CD4-positive, CD25-positive, alpha-beta regulatory T cell (primary cell): Measurements from ENCODE around the gene ZNF430. TPM values are rescaled to one million over a fixed set of nuclear protein-coding genes. Genes with fewer than 3 reads are reported as not detected.

Source experiments
- ATAC-seq, 2 donors: fragments of 150-1000 bp; cut with Tn5 transposase; one replicate each; pipeline ENCODE4 v1.10.0; 2021; ENCODE audit warnings: low read depth in 2 of 2, moderate number of reproducible peaks in 2 of 2, moderate library complexity in 1 of 2
- DNase-seq, 3 donors: peaks; one replicate each; pipeline versions ENCODE4 v3.0.0 to v3.0.0-alpha.2; 2012 to 2022; ENCODE audit warnings: mixed read lengths in 1 of 3
- H3K27ac ChIP-seq: one replicate; pipeline ENCODE4 v1.7.0; 2013; ENCODE audit warnings: mild to moderate bottlenecking, low read length; ENCODE audit not compliant: insufficient read depth, poor library complexity, severe bottlenecking
- H3K27me3 ChIP-seq: one replicate; pipeline ENCODE4 v1.7.0; 2013; ENCODE audit warnings: low read length; ENCODE audit not compliant: control insufficient read depth, insufficient read depth
- H3K36me3 ChIP-seq: one replicate; pipeline ENCODE4 v1.7.0; 2013; ENCODE audit warnings: mild to moderate bottlenecking, low read length, moderate library complexity; ENCODE audit not compliant: control insufficient read depth, insufficient read depth
- H3K4me1 ChIP-seq: 2 replicates; pipeline ENCODE4 v1.7.0; 2013; ENCODE audit warnings: mild to moderate bottlenecking, low read length; ENCODE audit not compliant: insufficient read depth, control insufficient read depth, poor library complexity, severe bottlenecking
- H3K4me3 ChIP-seq: one replicate; pipeline ENCODE4 v1.7.0; 2013; ENCODE audit warnings: low read depth, mild to moderate bottlenecking, low read length, moderate library complexity
- H3K9me3 ChIP-seq, 2 experiments: 1 replicate in 1 of 2; 2 replicates in 1 of 2; pipeline ENCODE4 v1.7.0; 2013; ENCODE audit warnings: low read length in 2 of 2, mild to moderate bottlenecking in 1 of 2, moderate library complexity in 1 of 2; ENCODE audit not compliant: control insufficient read depth in 2 of 2
- H3K27ac Mint-ChIP-seq, 3 donors: one replicate each; pipeline ENCODE4 v1.8.0; 2020 to 2022; ENCODE audit warnings: mild to moderate bottlenecking in 3 of 3, mixed read lengths in 3 of 3, moderate library complexity in 2 of 3
- H3K27me3 Mint-ChIP-seq: one replicate; pipeline ENCODE4 v1.8.0; 2022; ENCODE audit warnings: mild to moderate bottlenecking, mixed read lengths
- H3K36me3 Mint-ChIP-seq: one replicate; pipeline ENCODE4 v1.8.0; 2020; ENCODE audit warnings: mixed read lengths
- H3K4me1 Mint-ChIP-seq, 4 donors: one replicate each; pipeline ENCODE4 v1.8.0; 2020 to 2022; ENCODE audit warnings: mixed read lengths in 4 of 4, mild to moderate bottlenecking in 1 of 4
- H3K4me3 Mint-ChIP-seq, 4 donors: one replicate each; pipeline ENCODE4 v1.8.0; 2020 to 2022; ENCODE audit warnings: mild to moderate bottlenecking in 4 of 4, mixed read lengths in 4 of 4, moderate library complexity in 3 of 4
- H3K9me3 Mint-ChIP-seq, 7 donors: one replicate each; pipeline ENCODE4 v1.8.0; 2020 to 2022; ENCODE audit warnings: mixed read lengths in 7 of 7, mild to moderate bottlenecking in 3 of 7, moderate library complexity in 2 of 7
- polyA plus RNA-seq, 4 donors: library from polyadenylated mRNA; unstranded; fragments of 300-500 nt; fragmentation: Illumina TruSeq; gene quantifications; one replicate each; pipeline ENCODE4 v1.2.3, GENCODE V29; 2021
- total RNA-seq: library from RNA; stranded (reverse); gene quantifications from one replicate; pipeline ENCODE4 v1.2.3, GENCODE V29; 2022

The ZNF430 gene
- total and polyA plus RNA-seq, 5 donors from 2014 or later = 36.2 to 59.1 (median 47.1) TPM

- Mint-ChIP-seq H3K4me1 (peaks cover 5 to 30% (median 10%) of the 10 kb centered on the region in 4 donors), H3K27ac (no peak overlapping the region), H3K9me3 (peaks cover 7 to 54% (median 45%) of the 10 kb centered on the region in 7 donors), H3K4me3 (no peak overlapping the region), H3K36me3 (peaks cover 66% of the 10 kb centered on the region), H3K27me3 (no peaks in the 10 kb centered on the region)
- Histone ChIP-seq H3K4me1 (no peaks in the 10 kb centered on the region), H3K9me3 (peaks cover 64 to 76% of the 10 kb centered on the region in 2 experiments), H3K27ac (no peak overlapping the region), H3K4me3 (peak overlapping the region; percentile 34), H3K36me3 (peaks cover 88% of the 10 kb centered on the region), H3K27me3 (no peaks in the 10 kb centered on the region)
- no peak for DNase-seq
- no peak for ATAC-seq
Measured at GRCh38 chr19:21045028-21045427, 24.6 kb downstream of the ZNF430 start.

GRCh38 chr19:21046489-21046888 lies 26.0 kb downstream of the ZNF430 start:
- Mint-ChIP-seq H3K36me3 (peaks cover 59% of the 10 kb centered on the region), H3K4me1 (peaks cover 0 to 30% (median 10%) of the 10 kb centered on the region in 4 donors)
- no peak for ATAC-seq

GRCh38 chr19:21047716-21048115 lies 27.3 kb downstream of the ZNF430 start:
- Histone ChIP-seq H3K4me3 (no peak overlapping the region), H3K27me3 (no peaks in the 10 kb centered on the region), H3K9me3 (peaks cover 74 to 81% of the 10 kb centered on the region in 2 experiments), H3K36me3 (peaks cover 85% of the 10 kb centered on the region), H3K27ac (no peak overlapping the region), H3K4me1 (no peaks in the 10 kb centered on the region)
- no peak for DNase-seq
- H3K27me3 Mint-ChIP-seq = no peaks in the 10 kb centered on the region
- no peak for ATAC-seq
- peak overlapping the region in 2 of 3 donors; percentile 42 to 87 for H3K27ac Mint-ChIP-seq
- peaks cover 7 to 62% (median 49%) of the 10 kb centered on the region in 7 donors for H3K9me3 Mint-ChIP-seq
- peaks cover 62% of the 10 kb centered on the region for H3K36me3 Mint-ChIP-seq
- H3K4me3 Mint-ChIP-seq = no peak overlapping the region
- peaks cover 5 to 29% (median 11%) of the 10 kb centered on the region in 4 donors for H3K4me1 Mint-ChIP-seq

More at GRCh38 chr19:21046489-21046888, 26.0 kb downstream of the ZNF430 start:
- H3K27me3 ChIP-seq = no peaks in the 10 kb centered on the region
- DNase-seq = no peak
- H3K27me3 Mint-ChIP-seq = no peaks in the 10 kb centered on the region
- no peak overlapping the region for H3K27ac ChIP-seq
- H3K4me3 ChIP-seq = no peak overlapping the region
- H3K27ac Mint-ChIP-seq = no peak overlapping the region
- H3K4me1 ChIP-seq = no peaks in the 10 kb centered on the region
- peaks cover 7 to 56% (median 44%) of the 10 kb centered on the region in 7 donors for H3K9me3 Mint-ChIP-seq
- peaks cover 67 to 80% of the 10 kb centered on the region in 2 experiments for H3K9me3 ChIP-seq
- H3K36me3 ChIP-seq = peaks cover 85% of the 10 kb centered on the region
- peak overlapping the region in 2 of 4 donors; percentile 41 to 44 for H3K4me3 Mint-ChIP-seq

GRCh38 chr19:21052902-21053301 lies 32.4 kb downstream of the ZNF430 start:
- Mint-ChIP-seq H3K27me3 (no peaks in the 10 kb centered on the region), H3K27ac (no peak overlapping the region), H3K4me1 (peaks cover 0 to 7% (median 0%) of the 10 kb centered on the region in 4 donors), H3K4me3 (no peak overlapping the region), H3K9me3 (peaks cover 0 to 45% (median 19%) of the 10 kb centered on the region in 7 donors), H3K36me3 (peaks cover 52% of the 10 kb centered on the region)
- H3K9me3 ChIP-seq = peaks cover 60 to 81% of the 10 kb centered on the region in 2 experiments
- no peak overlapping the region for H3K27ac ChIP-seq
- H3K27me3 ChIP-seq = no peaks in the 10 kb centered on the region
- H3K4me3 ChIP-seq = no peak overlapping the region
- ATAC-seq (no peak), DNase-seq (no peak)
- peaks cover 85% of the 10 kb centered on the region for H3K36me3 ChIP-seq
- H3K4me1 ChIP-seq = no peaks in the 10 kb centered on the region

- Mint-ChIP-seq H3K36me3 (peaks cover 21% of the 10 kb centered on the region), H3K27ac (no peak overlapping the region), H3K4me1 (no peaks in the 10 kb centered on the region), H3K27me3 (no peaks in the 10 kb centered on the region), H3K9me3 (peaks cover 0 to 14% (median 4%) of the 10 kb centered on the region in 7 donors), H3K4me3 (no peak overlapping the region)
- Histone ChIP-seq H3K4me1 (no peaks in the 10 kb centered on the region), H3K27ac (no peak overlapping the region), H3K4me3 (no peak overlapping the region), H3K9me3 (peaks cover 23 to 28% of the 10 kb centered on the region in 2 experiments), H3K36me3 (peaks cover 8% of the 10 kb centered on the region), H3K27me3 (no peaks in the 10 kb centered on the region)
- no peak for DNase-seq
- ATAC-seq = no peak
Measured at GRCh38 chr19:21065336-21065735, 44.9 kb downstream of the ZNF430 start.

- Mint-ChIP-seq H3K36me3 (peaks cover 11% of the 10 kb centered on the region), H3K27ac (peak within 1 kb of the TSS; percentile 83 to 99 (median 99)), H3K4me1 (peaks cover 6 to 39% (median 13%) of the 10 kb centered on the region in 4 donors)
Measured at GRCh38 chr19:21082011-21082975, 61.8 kb downstream of the ZNF430 start, which contains the start of gene ZNF714. Gene ZNF714 (plus strand): TSS chr19:21082203. CDS start chr19:21098269, 16,066 bp downstream.

GRCh38 chr19:21084343-21084742 lies 63.9 kb downstream of the ZNF430 start:
- H3K4me3 ChIP-seq = no peak overlapping the region

More at GRCh38 chr19:21082011-21082975, 61.8 kb downstream of the ZNF430 start, which contains the start of gene ZNF714:
- Mint-ChIP-seq H3K27me3 (no peaks in the 10 kb centered on the region), H3K9me3 (peaks cover 0 to 4% (median 0%) of the 10 kb centered on the region in 7 donors), H3K4me3 (peak within 1 kb of the TSS; percentile 89 to 100 (median 99))
- no peaks in the 10 kb centered on the region for H3K9me3 ChIP-seq
- peak within 1 kb of the TSS; percentile 65 for H3K27ac ChIP-seq
- peak; percentile 64 to 96 (median 87) for DNase-seq
- no peaks in the 10 kb centered on the region for H3K27me3 ChIP-seq
- H3K4me3 ChIP-seq = peak within 1 kb of the TSS; percentile 80
- peak; percentile 100 for ATAC-seq
- peaks cover 6% of the 10 kb centered on the region for H3K36me3 ChIP-seq
- H3K4me1 ChIP-seq = peaks cover 4% of the 10 kb centered on the region

More at GRCh38 chr19:21084343-21084742, 63.9 kb downstream of the ZNF430 start:
- DNase-seq = peak in 1 of 3 donors; percentile 46
- peak overlapping the region in 2 of 3 donors; percentile 71 to 99 for H3K27ac Mint-ChIP-seq
- H3K36me3 Mint-ChIP-seq = peaks cover 20% of the 10 kb centered on the region
- H3K36me3 ChIP-seq = peaks cover 6% of the 10 kb centered on the region
- no peaks in the 10 kb centered on the region for H3K27me3 ChIP-seq
- H3K4me3 Mint-ChIP-seq = peak overlapping the region in 3 of 4 donors; percentile 24 to 89 (median 68)
- H3K27ac ChIP-seq = peak overlapping the region; percentile 18
- H3K9me3 Mint-ChIP-seq = peaks cover 0 to 4% (median 0%) of the 10 kb centered on the region in 7 donors
- H3K4me1 ChIP-seq = peaks cover 4% of the 10 kb centered on the region
- ATAC-seq = no peak
- H3K4me1 Mint-ChIP-seq = peaks cover 6 to 39% (median 12%) of the 10 kb centered on the region in 4 donors
- H3K9me3 ChIP-seq = no peaks in the 10 kb centered on the region
- no peaks in the 10 kb centered on the region for H3K27me3 Mint-ChIP-seq
